Neural progenitor cell (in vitro differentiated cells): ENCODE data around the gene IFT81. TPM values are rescaled to one million over a fixed set of nuclear protein-coding genes. Genes with fewer than 3 reads are reported as not detected.

Experiments
- DNase-seq: peaks from one replicate; pipeline ENCODE4 v3.0.0-alpha.2; 2016; ENCODE audit warnings: low spot score
- H2AFZ ChIP-seq: fragments of 200-600 bp; sonication (generic); replicated peaks from 2 replicates; pipeline ENCODE4 v1.6.1; 2016; ENCODE audit warnings: antibody characterized with exemption
- H3F3A ChIP-seq: fragments of 200-600 bp; sonication (generic); 2 replicates; pipeline ENCODE4 v1.6.1; 2016; ENCODE audit warnings: antibody characterized with exemption, low read depth
- H3K27ac ChIP-seq: fragments of 200-600 bp; sonication (generic); 2 replicates; pipeline ENCODE4 v1.5.1; 2016; ENCODE audit warnings: mild to moderate bottlenecking
- H3K27me3 ChIP-seq: fragments of 200-600 bp; sonication (generic); 2 replicates; pipeline ENCODE4 v1.6.1; 2016; ENCODE audit warnings: mild to moderate bottlenecking, moderate library complexity
- H3K36me3 ChIP-seq: fragments of 200-600 bp; sonication (generic); 2 replicates; pipeline ENCODE4 v1.5.1; 2016
- H3K4me1 ChIP-seq: fragments of 200-600 bp; sonication (generic); 2 replicates; pipeline ENCODE4 v1.6.1; 2016; ENCODE audit warnings: mixed run types
- H3K4me2 ChIP-seq: fragments of 200-600 bp; sonication (generic); 2 replicates; pipeline ENCODE4 v1.6.1; 2016
- H3K4me3 ChIP-seq: fragments of 200-600 bp; sonication (generic); 2 replicates; pipeline ENCODE4 v1.5.1; 2016
- H3K79me2 ChIP-seq: fragments of 200-600 bp; sonication (generic); 2 replicates; pipeline ENCODE4 v1.6.1; 2016; ENCODE audit warnings: low read depth
- H3K9ac ChIP-seq: fragments of 200-600 bp; sonication (generic); 2 replicates; pipeline ENCODE4 v1.6.1; 2016
- H3K9me3 ChIP-seq: fragments of 200-600 bp; sonication (generic); 2 replicates; pipeline ENCODE4 v1.5.1; 2016; ENCODE audit warnings: low read depth
- H4K20me1 ChIP-seq: fragments of 200-600 bp; sonication (generic); 2 replicates; pipeline ENCODE4 v1.6.1; 2016; ENCODE audit warnings: low read depth
- H3K27ac Mint-ChIP-seq: 3 replicates; pipeline ENCODE4 v1.8.0; 2021; ENCODE audit warnings: mixed read lengths
- H3K27me3 Mint-ChIP-seq: 2 replicates; pipeline ENCODE4 v1.8.0; 2022; ENCODE audit warnings: low read depth, mild to moderate bottlenecking, inconsistent platforms, moderate library complexity, mixed read lengths; ENCODE audit not compliant: insufficient read depth
- H3K36me3 Mint-ChIP-seq: 3 replicates; pipeline ENCODE4 v1.8.0; 2021; ENCODE audit warnings: mixed read lengths
- H3K4me1 Mint-ChIP-seq: 3 replicates; pipeline ENCODE4 v1.8.0; 2021; ENCODE audit warnings: mixed read lengths
- H3K4me3 Mint-ChIP-seq: 3 replicates; pipeline ENCODE4 v1.8.0; 2021; ENCODE audit warnings: mild to moderate bottlenecking, moderate library complexity, mixed read lengths
- H3K9me3 Mint-ChIP-seq: 3 replicates; pipeline ENCODE4 v1.8.0; 2020; ENCODE audit warnings: mixed read lengths
- CTCF ChIP-seq: fragments of 200-600 bp; sonication (generic); IDR thresholded peaks from 2 replicates; pipeline ENCODE4 v1.5.1; 2017; ENCODE audit warnings: antibody characterized with exemption, mild to moderate bottlenecking
- EZH2 ChIP-seq: fragments of 200-600 bp; sonication (generic); IDR thresholded peaks from 2 replicates; pipeline ENCODE4 v1.6.1; 2017; ENCODE audit warnings: antibody characterized with exemption, mild to moderate bottlenecking, moderate library complexity
- EZH2phosphoT487 ChIP-seq: fragments of 200-600 bp; sonication (generic); IDR thresholded peaks from 2 replicates; pipeline ENCODE4 v1.6.1; 2017; ENCODE audit warnings: antibody characterized with exemption
- total RNA-seq: library from RNA; depleted of rRNA; stranded (reverse); fragments of >200 nt; gene quantifications from 2 replicates; pipeline ENCODE4 v1.2.3, GENCODE V29; 2015; ENCODE audit warnings: low replicate concordance

The IFT81 gene
- total RNA-seq, 1 donor from 2014 or later = 73.8 TPM

GRCh38 chr12:110174373-110174996 is 50.3 kb downstream of the IFT81 start:
- no peak overlapping the region for H3K9ac ChIP-seq
- no peak for DNase-seq

GRCh38 chr12:110175201-110175600 is 51.0 kb downstream of the IFT81 start:
- H3K79me2 ChIP-seq = no peaks in the 10 kb centered on the region
- TF ChIP-seq EZH2phosphoT487 = no peak
- TF ChIP-seq CTCF = no peak
- TF ChIP-seq EZH2 = no peak
- H3K9ac ChIP-seq = no peak overlapping the region
- no peak overlapping the region for H3K4me2 ChIP-seq
- H3F3A ChIP-seq = no peaks in the 10 kb centered on the region
- H3K4me1 ChIP-seq = no peaks in the 10 kb centered on the region
- H2AFZ ChIP-seq = no peak overlapping the region
- Mint-ChIP-seq H3K4me3 (no peak overlapping the region), H3K4me1 (peaks cover 4% of the 10 kb centered on the region), H3K27me3 (no peaks in the 10 kb centered on the region), H3K9me3 (peaks cover 6% of the 10 kb centered on the region), H3K36me3 (peaks cover 33% of the 10 kb centered on the region), H3K27ac (no peak overlapping the region)
- H3K27me3 ChIP-seq = no peaks in the 10 kb centered on the region
- no peak for DNase-seq
- H3K27ac ChIP-seq = no peak overlapping the region
- H3K4me3 ChIP-seq = no peak overlapping the region
- peaks cover 9% of the 10 kb centered on the region for H3K36me3 ChIP-seq
- H3K9me3 ChIP-seq = no peaks in the 10 kb centered on the region
- no peaks in the 10 kb centered on the region for H4K20me1 ChIP-seq

More at GRCh38 chr12:110174373-110174996, 50.3 kb downstream of the IFT81 start:
- H4K20me1 ChIP-seq = no peaks in the 10 kb centered on the region
- H3F3A ChIP-seq = no peaks in the 10 kb centered on the region
- no peak overlapping the region for H3K4me3 Mint-ChIP-seq
- no peaks in the 10 kb centered on the region for H3K27me3 ChIP-seq
- no peaks in the 10 kb centered on the region for H3K27me3 Mint-ChIP-seq
- H3K4me1 Mint-ChIP-seq = peaks cover 4% of the 10 kb centered on the region
- H3K79me2 ChIP-seq = no peaks in the 10 kb centered on the region
- no peak overlapping the region for H3K4me2 ChIP-seq
- no peaks in the 10 kb centered on the region for H3K9me3 ChIP-seq
- no peaks in the 10 kb centered on the region for H3K4me1 ChIP-seq
- H2AFZ ChIP-seq = no peak overlapping the region
- no peak overlapping the region for H3K27ac ChIP-seq
- H3K36me3 Mint-ChIP-seq = peaks cover 32% of the 10 kb centered on the region
- no peak overlapping the region for H3K27ac Mint-ChIP-seq
- no peak overlapping the region for H3K4me3 ChIP-seq
- TF ChIP-seq CTCF (no peak), EZH2phosphoT487 (no peak), EZH2 (no peak)
- peaks cover 6% of the 10 kb centered on the region for H3K9me3 Mint-ChIP-seq
- peaks cover 9% of the 10 kb centered on the region for H3K36me3 ChIP-seq

GRCh38 chr12:110176745-110177144 is 52.6 kb downstream of the IFT81 start:
- no peak overlapping the region for H3K27ac Mint-ChIP-seq
- peaks cover 6% of the 10 kb centered on the region for H3K36me3 ChIP-seq

More at GRCh38 chr12:110176745-110177144, 52.6 kb downstream of the IFT81 start:
- Histone ChIP-seq H2AFZ (no peak overlapping the region), H3K27ac (no peak overlapping the region), H3F3A (no peaks in the 10 kb centered on the region), H3K9ac (no peak overlapping the region), H3K4me2 (no peak overlapping the region), H3K9me3 (no peaks in the 10 kb centered on the region), H3K4me3 (no peak overlapping the region), H4K20me1 (no peaks in the 10 kb centered on the region), H3K4me1 (no peaks in the 10 kb centered on the region), H3K27me3 (no peaks in the 10 kb centered on the region), H3K79me2 (no peaks in the 10 kb centered on the region)
- peaks cover 29% of the 10 kb centered on the region for H3K36me3 Mint-ChIP-seq
- H3K4me3 Mint-ChIP-seq = no peak overlapping the region
- H3K27me3 Mint-ChIP-seq = no peaks in the 10 kb centered on the region
- peaks cover 2% of the 10 kb centered on the region for H3K9me3 Mint-ChIP-seq
- peaks cover 4% of the 10 kb centered on the region for H3K4me1 Mint-ChIP-seq
- TF ChIP-seq EZH2 (no peak), EZH2phosphoT487 (no peak), CTCF (no peak)
- DNase-seq = no peak
